Ovary (tissue), 9 donors: ENCODE data around the gene SMARCA4. TPM values are rescaled to one million over a fixed set of nuclear protein-coding genes. Genes with fewer than 3 reads are reported as not detected.

Source experiments
- DNase-seq, 5 donors: peaks; one replicate each; pipeline ENCODE4 v3.0.0-alpha.2; 2019 to 2020
- H3K27ac ChIP-seq, 2 donors: fragments of 200-600 bp; one replicate each; pipeline versions ENCODE4 v1.5.1 to v1.8.0; 2019 to 2022
- H3K27me3 ChIP-seq: fragments of 200-600 bp; one replicate; pipeline ENCODE4 v1.8.0; 2022
- H3K36me3 ChIP-seq: fragments of 200-600 bp; sonication (generic); one replicate; pipeline ENCODE4 v1.5.1; 2019
- H3K4me1 ChIP-seq: one replicate; pipeline ENCODE4 v1.8.1; 2013; ENCODE audit warnings: mild to moderate bottlenecking, moderate library complexity; ENCODE audit not compliant: insufficient read depth
- H3K4me3 ChIP-seq: fragments of 200-600 bp; sonication (generic); one replicate; pipeline ENCODE4 v1.5.1; 2017
- H3K9me3 ChIP-seq, 2 donors: fragments of 200-600 bp in 1 of 2; sonication (generic) in 1 of 2; one replicate each; pipeline versions ENCODE4 v1.5.1 to v1.8.1; 2013 to 2019; ENCODE audit warnings: mild to moderate bottlenecking in 1 of 2, moderate library complexity in 1 of 2
- CTCF ChIP-seq, 3 donors: fragments of 450-650 bp in 2 of 3; fragments of 200-600 bp in 1 of 3; IDR thresholded peaks; one replicate each; pipeline versions ENCODE4 v1.5.1 to v1.8.0; 2016 to 2022; ENCODE audit warnings: antibody characterized with exemption in 3 of 3, mild to moderate bottlenecking in 1 of 3
- EP300 ChIP-seq: sonication (generic); formaldehyde crosslinking; IDR thresholded peaks from one replicate; pipeline ENCODE4 v1.6.1; 2017; ENCODE audit warnings: antibody characterized with exemption
- POLR2A ChIP-seq: fragments of 450-650 bp; IDR thresholded peaks from one replicate; pipeline ENCODE4 v1.6.1; 2017; ENCODE audit warnings: antibody characterized with exemption, mild to moderate bottlenecking, moderate library complexity
- WGBS, 3 donors: extraction: QIAGEN DNeasy Blood & Tissue Kit in 1 of 3; methylation state at CpG; one replicate each; pipeline versions ENCODE4 v1.1.5 to v1.1.7; 2013 to 2017; 5-methylcytosine and 5-hydroxymethylcytosine counted together
- intact Hi-C, 4 donors: fragments of 100-400 bp; cut with DNase I; formaldehyde crosslinking; loops; one replicate each; pipeline versions ENCODE4 v1.11.0 to v1.15.1; 2022 to 2023
- polyA plus RNA-seq, 2 donors: library from polyadenylated mRNA; stranded (reverse); fragments of 200-250 nt in 1 of 2; fragments of 350-450 nt in 1 of 2; fragmentation: Illumina TruSeq in 1 of 2; extraction: RNeasy Lipid Tissue Mini Kit (QIAGEN cat#74804) in 1 of 2; gene quantifications; one replicate each; pipeline ENCODE4 v1.2.3, GENCODE V29; 2013 to 2014
- total RNA-seq, 7 donors: library from RNA; depleted of rRNA in 2 of 7; stranded (reverse); fragments of >200 nt in 2 of 7; fragmentation: NEBNext Ultra II Directional in 3 of 7; extraction: Animal tissue kit (Norgen Biotek cat#: 25700) in 3 of 7; gene quantifications; one replicate each; pipeline versions ENCODE4 v1.1.0 to v1.2.4, GENCODE V29; 2016 to 2023
- donor health status: DM: no; HTN: no; CAD: no; lungs with moderate emphysema.
- donor health status: DM: no; HTN: no; CAD: no.
- donor health status: Bipolar disorder and iron deficiency.
- donor health status: DM: yes; HTN: yes; CAD: no.
- donor health status: DM: no; HTN: no; CAD: no.
- donor health status: DM: yes; HTN: yes; CAD: no.

SMARCA4 gene
- total and polyA plus RNA-seq, 9 donors, result 32.1 to 96.7 (median 68.3) TPM

DNA sequence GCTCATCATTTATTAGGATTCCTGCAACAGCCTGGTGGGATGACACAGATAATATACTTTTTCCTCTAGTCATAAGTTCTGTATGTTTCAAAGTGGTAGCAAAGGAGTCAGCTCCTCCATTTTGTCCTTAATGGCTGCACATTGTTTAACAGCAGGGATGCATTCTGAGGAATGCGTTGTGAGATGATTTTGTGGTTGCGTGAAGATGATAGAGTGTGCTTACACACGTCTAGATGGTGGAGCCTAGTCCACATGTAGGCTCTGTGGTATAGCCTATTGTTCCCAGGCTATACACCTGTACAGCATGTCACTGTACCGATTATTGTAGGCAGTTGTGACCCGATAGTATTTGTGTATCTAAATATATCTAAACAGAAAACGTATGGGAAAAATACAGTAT, 4.6 kb downstream of the SMARCA4 start:
- 78 to 79% (median 78%) methylated on average over 6 of the region's 6 CpGs for WGBS, 3 donors
- Histone ChIP-seq H3K4me1 (peaks cover 6% of the 10 kb centered on the region), H3K4me3 (no peak overlapping the region), H3K27me3 (no peaks in the 10 kb centered on the region), H3K36me3 (no peaks in the 10 kb centered on the region), H3K9me3 (no peaks in the 10 kb centered on the region), H3K27ac (no peak overlapping the region)
- no peak for DNase-seq
- intact Hi-C loops, result no loop called here
- TF ChIP-seq POLR2A, result no peak
- TF ChIP-seq EP300, result no peak
- no peak for TF ChIP-seq CTCF (IDR thresholded peaks at IDR 0.05)

- H3K4me1 ChIP-seq, result peaks cover 6% of the 10 kb centered on the region
- intact Hi-C loops, result no loop called here
Measured at GRCh38 chr19:10966809-10967208, 6.0 kb downstream of the SMARCA4 start.

GRCh38 chr19:10968527-10969135, 7.8 kb downstream of the SMARCA4 start:
- Histone ChIP-seq H3K36me3 (no peaks in the 10 kb centered on the region), H3K9me3 (no peaks in the 10 kb centered on the region), H3K27ac (no peak overlapping the region), H3K4me3 (no peak overlapping the region), H3K4me1 (no peaks in the 10 kb centered on the region), H3K27me3 (no peaks in the 10 kb centered on the region)
- no peak for DNase-seq
- TF ChIP-seq EP300, result no peak
- TF ChIP-seq POLR2A, result no peak
- no peak for TF ChIP-seq CTCF (IDR thresholded peaks at IDR 0.05)
- 69 to 72% (median 71%) methylated on average over 10 of the region's 10 CpGs for WGBS, 3 donors
- intact Hi-C loops, result no loop called here

More at GRCh38 chr19:10966809-10967208, 6.0 kb downstream of the SMARCA4 start:
- Histone ChIP-seq H3K36me3 (no peaks in the 10 kb centered on the region), H3K27ac (no peak overlapping the region), H3K27me3 (no peaks in the 10 kb centered on the region), H3K9me3 (no peaks in the 10 kb centered on the region), H3K4me3 (no peak overlapping the region)
- TF ChIP-seq CTCF (IDR thresholded peaks at IDR 0.05) (no peak), POLR2A (no peak), EP300 (no peak)
- DNase-seq, result no peak
- 58 to 69% (median 60%) methylated on average over 8 of the region's 8 CpGs for WGBS, 3 donors

- WGBS, 3 donors, result 92 to 96% (median 93%) methylated on average over 8 of the region's 8 CpGs
- TF ChIP-seq CTCF (IDR thresholded peaks at IDR 0.05) (no peak), EP300 (no peak), POLR2A (no peak)
- no peaks in the 10 kb centered on the region for H3K36me3 ChIP-seq
- H3K4me3 ChIP-seq, result no peak overlapping the region
- no peak overlapping the region for H3K27ac ChIP-seq
- H3K27me3 ChIP-seq, result no peaks in the 10 kb centered on the region
- no peak for DNase-seq
- intact Hi-C loops, result no loop called here
- peaks cover 14% of the 10 kb centered on the region for H3K4me1 ChIP-seq
- H3K9me3 ChIP-seq, result no peaks in the 10 kb centered on the region
Measured at GRCh38 chr19:10971107-10971726, 10.4 kb downstream of the SMARCA4 start.
